ENCODE measurements around the gene TRAF3IP3. TPM values are rescaled to one million over a fixed set of nuclear protein-coding genes. Genes with fewer than 3 reads are reported as not detected.

Gene TRAF3IP3
- total and polyA plus RNA-seq, 5 experiments from 2014 or later = 333 to 717 (median 540) TPM

DNA sequence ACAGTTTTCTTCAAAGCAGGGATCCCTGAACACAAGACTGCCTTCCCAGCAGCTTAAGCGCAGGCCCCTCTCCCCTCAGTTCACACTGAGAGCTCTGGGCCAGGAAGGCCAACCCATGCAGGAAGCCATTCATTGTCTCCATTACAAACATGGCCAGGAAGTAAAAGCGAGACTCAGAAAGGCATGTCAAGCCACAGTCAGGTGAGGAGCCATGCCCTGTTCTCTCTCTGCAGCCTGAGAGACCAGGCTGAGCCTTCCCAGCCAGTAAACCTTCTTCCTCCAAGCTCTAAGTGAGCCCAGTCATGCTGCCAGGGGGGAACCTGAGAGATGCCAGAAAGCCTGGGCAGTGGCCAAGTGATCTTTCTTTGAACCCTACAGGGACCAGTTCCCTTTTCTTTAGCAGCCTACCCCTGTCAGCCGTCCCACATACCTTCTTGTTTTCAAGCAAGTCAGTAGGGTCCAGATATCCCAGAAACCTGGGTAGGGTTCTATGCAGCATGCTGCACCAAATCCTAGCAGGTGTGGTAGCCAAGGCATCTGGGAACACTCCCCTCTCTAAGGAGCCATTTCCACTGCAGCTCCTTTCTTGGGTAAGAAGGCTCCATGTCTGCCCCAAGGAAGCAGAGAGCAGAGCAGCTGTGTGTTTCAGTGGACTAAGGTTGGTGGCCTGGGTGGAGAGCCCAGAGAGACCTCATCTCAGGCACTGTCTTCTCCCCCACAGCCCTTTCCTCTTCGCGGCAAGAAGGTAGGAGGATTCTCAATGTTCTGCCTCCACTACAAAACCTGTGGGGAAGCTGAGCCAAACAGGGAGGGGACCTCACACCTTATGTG lies 977 bp downstream of the TRAF3IP3 start:
- H3K36me3 Mint-ChIP-seq = peaks cover 8 to 38% (median 27%) of the 10 kb centered on the region in 3 donors
- no peaks in the 10 kb centered on the region for H3K9me3 Mint-ChIP-seq
- H3K27ac Mint-ChIP-seq = peak overlapping the region; percentile 87 to 99 (median 96)
- no peaks in the 10 kb centered on the region for H3K27me3 Mint-ChIP-seq
- peaks cover 44 to 92% (median 77%) of the 10 kb centered on the region in 4 donors for H3K4me1 Mint-ChIP-seq
- peak overlapping the region; percentile 92 to 100 (median 97) for H3K4me3 Mint-ChIP-seq
- POLR2A ChIA-PET = interaction anchor here (1.7 to 34.0 kb wide), 3 partner anchors 9 to 69 kb away, joined by 5 to 1192 read pairs (median 9); partner anchors contain the start of gene C1orf74
- ATAC-seq = peak; percentile 45 to 68
- peak in 6 of 10 donors; percentile 5 to 52 (median 39) for DNase-seq

DNA sequence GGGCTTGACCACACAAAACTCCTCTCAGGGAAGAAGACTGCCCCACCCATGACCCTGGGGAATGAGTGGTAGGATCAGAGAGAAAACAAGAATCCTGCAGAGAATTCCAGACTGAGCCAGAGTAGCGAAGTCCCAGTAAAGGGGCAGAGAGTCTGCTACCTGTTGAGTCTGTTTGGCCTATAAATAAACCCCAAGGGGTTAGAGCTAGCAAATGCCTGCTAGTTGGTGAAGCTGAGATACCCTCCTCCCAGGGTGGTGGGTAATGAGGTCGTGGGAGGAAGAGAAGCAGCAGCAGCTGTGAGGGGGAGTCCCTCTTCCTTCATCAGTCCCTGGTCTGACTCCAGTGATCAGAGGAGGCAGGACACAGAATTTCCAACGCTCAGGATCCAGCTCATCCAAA lies 2.5 kb downstream of the TRAF3IP3 start:
- DNase-seq (no peak), ATAC-seq (no peak)
- Mint-ChIP-seq H3K36me3 (peaks cover 8 to 53% (median 38%) of the 10 kb centered on the region in 3 donors), H3K9me3 (no peaks in the 10 kb centered on the region), H3K4me1 (peaks cover 51 to 94% (median 81%) of the 10 kb centered on the region in 4 donors), H3K27me3 (no peaks in the 10 kb centered on the region), H3K27ac (peak overlapping the region; percentile 87 to 99 (median 96)), H3K4me3 (peak overlapping the region; percentile 92 to 100 (median 97))
- POLR2A ChIA-PET = interaction anchor here (34.0 kb wide), 1 partner anchor 17 kb away, joined by 1192 read pairs; the partner anchor contains the start of gene C1orf74

GRCh38 chr1:209759829-209760359 lies 4.0 kb downstream of the TRAF3IP3 start:
- peak overlapping the region; percentile 42 to 100 (median 96) for H3K4me3 Mint-ChIP-seq
- peaks cover 12 to 67% (median 50%) of the 10 kb centered on the region in 3 donors for H3K36me3 Mint-ChIP-seq
- DNase-seq (no peak), ATAC-seq (no peak)
- H3K27me3 Mint-ChIP-seq = no peaks in the 10 kb centered on the region
- peaks cover 53 to 93% (median 83%) of the 10 kb centered on the region in 4 donors for H3K4me1 Mint-ChIP-seq
- POLR2A ChIA-PET = interaction anchor here (34.0 kb wide), 1 partner anchor 16 kb away, joined by 1192 read pairs; the partner anchor contains the start of gene C1orf74
- H3K27ac Mint-ChIP-seq = peak overlapping the region; percentile 81 to 99 (median 93)
- H3K9me3 Mint-ChIP-seq = no peaks in the 10 kb centered on the region

DNA sequence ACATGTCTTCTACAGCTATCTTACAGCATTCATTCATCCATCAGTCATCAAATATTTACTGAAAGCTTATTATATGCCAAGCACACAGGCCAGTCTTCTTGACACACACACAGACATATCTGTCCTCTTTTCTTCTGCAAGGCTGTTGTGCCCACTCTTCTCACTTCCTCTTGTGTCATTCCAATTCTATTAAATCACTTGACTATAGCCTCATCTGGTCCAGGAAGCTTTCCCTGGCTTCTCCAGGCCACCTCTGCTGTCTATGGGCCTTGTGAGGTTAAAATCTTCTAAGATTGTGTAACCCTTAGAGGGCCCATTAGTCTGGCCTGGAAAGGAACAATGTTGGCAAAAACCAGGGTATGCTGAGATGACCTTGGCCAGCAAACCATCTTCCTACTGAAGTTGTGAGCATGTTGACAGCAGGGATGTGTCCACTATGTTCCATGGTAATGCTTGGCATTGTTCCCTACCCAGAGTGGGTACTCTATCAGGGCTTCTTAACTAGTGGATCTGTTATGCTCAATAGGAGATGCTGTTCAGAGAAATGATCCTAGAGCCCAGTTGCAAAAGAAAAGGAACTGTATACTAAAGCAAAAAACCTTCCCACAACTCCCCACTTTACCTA lies 5.3 kb downstream of the TRAF3IP3 start:
- H3K27me3 Mint-ChIP-seq = no peaks in the 10 kb centered on the region
- peaks cover 46 to 92% (median 82%) of the 10 kb centered on the region in 4 donors for H3K4me1 Mint-ChIP-seq
- POLR2A ChIA-PET = interaction anchor here (1.3 to 34.0 kb wide), 2 partner anchors 14 to 15 kb away, joined by 3 to 1192 read pairs; partner anchors contain the start of gene C1orf74
- H3K9me3 Mint-ChIP-seq = no peaks in the 10 kb centered on the region
- H3K36me3 Mint-ChIP-seq = peaks cover 14 to 79% (median 59%) of the 10 kb centered on the region in 3 donors
- H3K27ac Mint-ChIP-seq = peak overlapping the region; percentile 85 to 99 (median 92)
- H3K4me3 Mint-ChIP-seq = peak overlapping the region; percentile 12 to 95 (median 76)
- ATAC-seq (no peak), DNase-seq (no peak)

DNA sequence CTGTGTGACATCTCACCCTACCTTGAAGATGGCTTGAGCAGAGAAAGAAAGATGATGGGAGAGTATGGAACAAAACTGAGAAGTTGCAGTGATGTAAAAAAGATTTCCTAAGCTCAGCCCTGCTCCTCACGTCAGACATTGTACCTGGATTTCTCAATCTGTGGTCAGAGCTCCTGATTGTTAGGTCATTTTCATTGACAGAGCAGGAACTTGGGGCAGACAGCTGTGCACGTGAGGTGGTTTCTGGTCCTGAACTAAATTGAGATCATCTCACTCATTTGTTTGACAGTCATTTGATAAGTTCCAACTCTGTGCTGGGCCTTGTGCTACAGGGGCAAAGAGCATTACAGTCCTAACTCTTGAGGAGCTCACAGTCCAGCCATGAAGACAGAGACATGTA lies 10.2 kb downstream of the TRAF3IP3 start:
- POLR2A ChIA-PET = interaction anchor here (0.6 to 34.0 kb wide), 5 partner anchors 7 to 1953 kb away, joined by 3 to 1192 read pairs (median 4); partner anchors contain the start of genes C1orf74, TRAF3IP3 and UTP25
- no peak for ATAC-seq
- peak overlapping the region in 6 of 10 donors; percentile 54 to 83 (median 68) for H3K4me3 Mint-ChIP-seq
- H3K4me1 Mint-ChIP-seq = peaks cover 39 to 75% (median 68%) of the 10 kb centered on the region in 4 donors
- peaks cover 24 to 79% (median 65%) of the 10 kb centered on the region in 3 donors for H3K36me3 Mint-ChIP-seq
- H3K9me3 Mint-ChIP-seq = no peaks in the 10 kb centered on the region
- DNase-seq = no peak
- no peaks in the 10 kb centered on the region for H3K27me3 Mint-ChIP-seq
- peak overlapping the region in 5 of 10 donors; percentile 84 to 95 (median 91) for H3K27ac Mint-ChIP-seq

DNA sequence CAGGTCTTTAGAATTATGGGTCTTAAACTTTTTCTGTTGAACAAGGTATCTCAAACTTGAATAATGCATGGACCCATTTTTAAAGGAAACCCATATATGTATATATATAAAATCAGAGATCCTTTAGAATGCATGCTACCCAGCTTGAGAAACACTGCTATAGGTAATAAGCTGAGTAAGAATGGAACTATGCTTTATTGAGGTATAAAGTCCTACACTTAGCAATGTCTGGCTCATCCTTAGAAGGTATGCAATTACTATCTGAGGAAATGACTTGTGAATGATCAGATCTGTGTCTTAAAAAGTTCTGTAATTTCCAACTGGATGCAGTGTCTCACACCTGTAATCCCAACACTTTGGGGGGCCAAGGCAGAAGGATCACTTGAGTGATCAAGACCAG lies 11.2 kb downstream of the TRAF3IP3 start:
- DNase-seq (no peak), ATAC-seq (no peak)
- no peaks in the 10 kb centered on the region for H3K9me3 Mint-ChIP-seq
- no peaks in the 10 kb centered on the region for H3K27me3 Mint-ChIP-seq
- H3K4me1 Mint-ChIP-seq = peaks cover 33 to 64% (median 57%) of the 10 kb centered on the region in 4 donors
- POLR2A ChIA-PET = interaction anchor here (26.4 to 34.0 kb wide), 2 partner anchors 8 to 9 kb away, joined by 1192 read pairs; partner anchors contain the start of genes C1orf74 and TRAF3IP3
- H3K27ac Mint-ChIP-seq = peak overlapping the region in 5 of 10 donors; percentile 84 to 95 (median 91)
- peaks cover 23 to 69% (median 55%) of the 10 kb centered on the region in 3 donors for H3K36me3 Mint-ChIP-seq
- H3K4me3 Mint-ChIP-seq = peak overlapping the region in 4 of 10 donors; percentile 21 to 83 (median 76)

DNA sequence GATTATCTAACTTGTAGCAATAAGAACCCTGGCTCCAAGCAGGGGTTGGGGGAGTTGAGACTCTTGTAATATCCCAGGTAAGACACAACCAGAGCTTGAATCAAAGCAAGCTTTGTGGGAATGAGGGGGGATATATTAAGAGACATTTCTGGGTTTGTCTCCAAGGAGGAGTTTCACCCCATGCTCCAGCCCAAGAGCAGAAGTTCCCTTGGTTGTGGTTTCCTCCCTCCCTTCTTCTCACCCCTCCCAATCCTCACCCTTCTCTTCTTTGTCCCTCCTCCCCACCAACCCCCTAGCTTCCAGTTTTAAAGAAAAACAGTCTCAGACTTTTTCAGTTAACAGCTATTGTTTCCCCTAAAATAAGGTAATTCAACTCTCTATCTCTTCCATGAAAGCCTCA lies 11.9 kb downstream of the TRAF3IP3 start:
- ATAC-seq = no peak

DNA sequence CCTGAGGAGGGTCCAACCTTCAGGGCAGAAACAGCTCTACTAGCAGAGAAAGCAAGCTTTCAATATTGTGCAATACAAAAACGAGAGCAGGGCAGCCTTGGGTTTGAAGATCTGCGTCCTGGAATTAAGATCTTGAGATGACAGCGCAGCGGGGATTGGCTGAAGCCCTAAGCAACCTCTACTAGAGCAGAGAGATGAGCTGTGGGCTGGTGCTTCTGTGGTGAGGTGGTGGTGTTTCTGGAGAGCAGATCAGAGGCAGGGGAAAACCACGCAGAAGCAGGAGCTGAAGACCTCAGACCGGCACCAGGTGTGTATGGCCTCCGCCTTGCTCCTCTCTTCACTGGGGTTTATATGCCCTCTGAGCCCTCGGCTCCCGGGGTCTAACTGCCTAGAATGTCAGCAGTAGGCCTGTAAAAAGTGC lies 12.5 kb downstream of the TRAF3IP3 start:
- DNase-seq = peak; percentile 50 to 91 (median 80)
- no peaks in the 10 kb centered on the region for H3K27me3 Mint-ChIP-seq
- H3K36me3 Mint-ChIP-seq = peaks cover 30 to 56% (median 53%) of the 10 kb centered on the region in 3 donors
- no peaks in the 10 kb centered on the region for H3K9me3 Mint-ChIP-seq
- H3K4me1 Mint-ChIP-seq = peaks cover 23 to 52% (median 45%) of the 10 kb centered on the region in 4 donors
- H3K4me3 Mint-ChIP-seq = no peak overlapping the region
- peak; percentile 84 to 85 for ATAC-seq
- POLR2A ChIA-PET = interaction anchor here (0.9 to 34.0 kb wide), 9 partner anchors 7 to 77 kb away, joined by 3 to 1192 read pairs (median 9); partner anchors contain the start of genes C1orf74, IRF6, TRAF3IP3 and UTP25
- peak overlapping the region in 1 of 10 donors; percentile 97 for H3K27ac Mint-ChIP-seq

More for the DNA sequence above, 11.9 kb downstream of the TRAF3IP3 start:
- H3K9me3 Mint-ChIP-seq = no peaks in the 10 kb centered on the region
- peaks cover 23 to 63% (median 52%) of the 10 kb centered on the region in 3 donors for H3K36me3 Mint-ChIP-seq
- H3K27me3 Mint-ChIP-seq = no peaks in the 10 kb centered on the region
- H3K27ac Mint-ChIP-seq = peak overlapping the region in 1 of 10 donors; percentile 97
- H3K4me1 Mint-ChIP-seq = peaks cover 28 to 58% (median 51%) of the 10 kb centered on the region in 4 donors
- POLR2A ChIA-PET = interaction anchor here (0.7 to 34.0 kb wide), 8 partner anchors 8 to 1893 kb away, joined by 3 to 1192 read pairs (median 10); partner anchors contain the start of genes C1orf74, IRF6, TRAF3IP3 and UTP25
- H3K4me3 Mint-ChIP-seq = no peak overlapping the region
- DNase-seq = no peak

GRCh38 chr1:209769171-209769904 lies 13.5 kb downstream of the TRAF3IP3 start:
- peaks cover 22 to 44% (median 36%) of the 10 kb centered on the region in 4 donors for H3K4me1 Mint-ChIP-seq
- DNase-seq (peak; percentile 31 to 88 (median 74)), ATAC-seq (peak; percentile 68 to 78)
- H3K27me3 Mint-ChIP-seq = no peaks in the 10 kb centered on the region
- H3K36me3 Mint-ChIP-seq = peaks cover 30 to 50% (median 47%) of the 10 kb centered on the region in 3 donors
- no peaks in the 10 kb centered on the region for H3K9me3 Mint-ChIP-seq
- POLR2A ChIA-PET = interaction anchor here (0.6 to 34.0 kb wide), 10 partner anchors 6 to 200 kb away, joined by 3 to 1192 read pairs (median 6); partner anchors contain the start of genes C1orf74, IRF6, TRAF3IP3 and UTP25
- no peak overlapping the region for H3K4me3 Mint-ChIP-seq
- no peak overlapping the region for H3K27ac Mint-ChIP-seq

- peaks cover 27 to 41% (median 32%) of the 10 kb centered on the region in 4 donors for H3K4me1 Mint-ChIP-seq
- ATAC-seq = no peak
- DNase-seq = no peak
- H3K4me3 Mint-ChIP-seq = no peak overlapping the region
- no peak overlapping the region for H3K27ac Mint-ChIP-seq
- H3K36me3 Mint-ChIP-seq = peaks cover 37 to 51% (median 41%) of the 10 kb centered on the region in 3 donors
- H3K27me3 Mint-ChIP-seq = no peaks in the 10 kb centered on the region
- POLR2A ChIA-PET = interaction anchor here (0.6 to 34.0 kb wide), 8 partner anchors 6 to 201 kb away, joined by 3 to 1192 read pairs (median 6); partner anchors contain the start of genes C1orf74, IRF6, TRAF3IP3 and UTP25
- no peaks in the 10 kb centered on the region for H3K9me3 Mint-ChIP-seq
These were observed 14.1 kb downstream of the TRAF3IP3 start for GRCh38 chr1:209769971-209770370.
